IMR-90 (cell line): ENCODE data around the gene SHISA6. TPM values are rescaled to one million over a fixed set of nuclear protein-coding genes. Genes with fewer than 3 reads are reported as not detected.
A peak's percentile ranks its signal among the peaks of the same experiment; 100 is the strongest.

Experiments
- ATAC-seq: fragments of 200-7000 bp; cut with Tn5 transposase; 2 replicates; pipeline ENCODE4 v1.9.1; 2020; ENCODE audit warnings: low read depth, mild to moderate bottlenecking, moderate library complexity
- BruUV-seq: library from RNA; stranded (reverse); fragments of 400-500 nt; replicated peaks from 2 replicates; lab custom pipeline; 2021; lab: Mats Ljungman, UMichigan
- CTCF ChIA-PET: fragments of 300-600 bp; formaldehyde crosslinking; extraction: SDS; loops from one replicate; lab custom pipeline; 2021; ENCODE audit warnings: antibody characterized with exemption; lab: Yijun Ruan, JAX
- POLR2A ChIA-PET: fragments of 300-600 bp; sonication (Branson Sonifier 250); formaldehyde crosslinking; loops from one replicate; lab custom pipeline; 2022; ENCODE audit warnings: antibody characterized with exemption; ENCODE audit not compliant: unreplicated experiment; lab: Charles Lee
- DNase-seq: peaks from one replicate; pipeline ENCODE4 v3.0.0; 2013
- H2AFZ ChIP-seq: replicated peaks from 2 replicates; pipeline ENCODE3; 2013; ENCODE audit warnings: low read length, mild to moderate bottlenecking; ENCODE audit not compliant: poor library complexity
- H2AK5ac ChIP-seq: 2 replicates; pipeline ENCODE4 v1.6.1; 2013; ENCODE audit warnings: low read depth, low read length, inconsistent platforms
- H2AK9ac ChIP-seq: replicated peaks from 2 replicates; pipeline ENCODE3; 2013; ENCODE audit warnings: mild to moderate bottlenecking, low read depth, low read length, moderate library complexity; ENCODE audit not compliant: poor library complexity
- H2BK120ac ChIP-seq: 2 replicates; pipeline ENCODE4 v1.6.1; 2013; ENCODE audit warnings: low read depth, low read length, inconsistent platforms
- H2BK15ac ChIP-seq: 3 replicates; pipeline ENCODE4 v1.6.1; 2013; ENCODE audit warnings: low read depth, low read length, inconsistent platforms
- H2BK20ac ChIP-seq: 2 replicates; pipeline ENCODE4 v1.6.1; 2013; ENCODE audit warnings: low read depth, mild to moderate bottlenecking, inconsistent platforms, low read length, moderate library complexity
- H2BK5ac ChIP-seq: 2 replicates; pipeline ENCODE4 v1.6.1; 2013; ENCODE audit warnings: mild to moderate bottlenecking, low read depth, low read length, inconsistent platforms; ENCODE audit not compliant: poor library complexity, severe bottlenecking
- H3K14ac ChIP-seq: replicated peaks from 2 replicates; pipeline ENCODE4 v1.6.1; 2013; ENCODE audit warnings: low read depth, low read length, inconsistent platforms
- H3K18ac ChIP-seq: 2 replicates; pipeline ENCODE4 v1.6.1; 2013; ENCODE audit warnings: low read depth, low read length, control low read depth
- H3K23ac ChIP-seq: 2 replicates; pipeline ENCODE4 v1.6.1; 2013; ENCODE audit warnings: low read depth, low read length, inconsistent platforms
- H3K27ac ChIP-seq: 2 replicates; pipeline ENCODE4 v1.5.1; 2013; ENCODE audit warnings: mild to moderate bottlenecking, control low read depth, low read length; ENCODE audit not compliant: insufficient read depth
- H3K27me3 ChIP-seq: 2 replicates; pipeline ENCODE4 v1.6.1; 2013; ENCODE audit warnings: low read length; ENCODE audit not compliant: control insufficient read depth, insufficient read depth
- H3K36me3 ChIP-seq: 2 replicates; pipeline ENCODE4 v1.6.1; 2013; ENCODE audit warnings: low read length, mixed read lengths; ENCODE audit not compliant: control insufficient read depth, insufficient read depth
- H3K4ac ChIP-seq: 2 replicates; pipeline ENCODE4 v1.6.1; 2013; ENCODE audit warnings: low read depth, low read length, inconsistent platforms
- H3K4me1 ChIP-seq: 2 replicates; pipeline ENCODE4 v1.6.1; 2013; ENCODE audit warnings: low read length, mixed read lengths; ENCODE audit not compliant: control insufficient read depth, insufficient read depth
- H3K4me2 ChIP-seq: 2 replicates; pipeline ENCODE4 v1.6.1; 2013; ENCODE audit warnings: low read depth, mild to moderate bottlenecking, control low read depth, low read length, moderate library complexity
- H3K4me3 ChIP-seq: 2 replicates; pipeline ENCODE4 v1.5.1; 2013; ENCODE audit warnings: low read depth, mild to moderate bottlenecking, control low read depth, low read length, moderate library complexity; ENCODE audit not compliant: insufficient read depth
- H3K56ac ChIP-seq: 2 replicates; pipeline ENCODE4 v1.6.1; 2013; ENCODE audit warnings: low read length, inconsistent platforms; ENCODE audit not compliant: insufficient read depth; ENCODE audit errors: extremely low read depth
- H3K79me1 ChIP-seq, 2 experiments: 2 replicates each; pipeline ENCODE4 v1.6.1; 2013; ENCODE audit warnings: low read length in 2 of 2, inconsistent platforms in 1 of 2, low read depth in 1 of 2
- H3K9ac ChIP-seq: 2 replicates; pipeline ENCODE4 v1.6.1; 2013; ENCODE audit warnings: low read depth, low read length, control low read depth
- H3K9me1 ChIP-seq: 2 replicates; pipeline ENCODE4 v1.6.1; 2013; ENCODE audit warnings: low read length, inconsistent platforms; ENCODE audit not compliant: insufficient read depth
- H3K9me3 ChIP-seq: 2 replicates; pipeline ENCODE4 v1.6.1; 2013; ENCODE audit warnings: low read length; ENCODE audit not compliant: control insufficient read depth, insufficient read depth
- H4K20me1 ChIP-seq: 2 replicates; pipeline ENCODE4 v1.6.1; 2013; ENCODE audit warnings: low read length, inconsistent platforms; ENCODE audit not compliant: insufficient read depth
- H4K5ac ChIP-seq: 2 replicates; pipeline ENCODE4 v1.6.1; 2013; ENCODE audit warnings: mild to moderate bottlenecking, low read depth, low read length, control low read depth
- H4K8ac ChIP-seq, 2 experiments: 2 replicates each; pipeline ENCODE4 v1.6.1; 2013; ENCODE audit warnings: low read depth in 2 of 2, low read length in 2 of 2, control low read depth in 1 of 2, inconsistent platforms in 1 of 2
- H4K91ac ChIP-seq: 2 replicates; pipeline ENCODE4 v1.6.1; 2013; ENCODE audit warnings: low read depth, low read length, inconsistent platforms; ENCODE audit not compliant: insufficient read depth
- FOS ChIP-seq: fragments of 150-350 bp; IDR thresholded peaks from 2 replicates; pipeline ENCODE4 v1.6.1; 2016; ENCODE audit warnings: low read depth, low read length
- MAFK ChIP-seq: IDR thresholded peaks from 2 replicates; pipeline ENCODE4 v1.6.1; 2012; ENCODE audit warnings: low read depth, low read length, improper control_type of control experiment
- WGBS, 2 experiments: methylation state at CpG; one replicate each; pipeline versions ENCODE4 v1.1.5 to v1.1.7; 2013; ENCODE audit warnings: missing lambda C conversion rate in 2 of 2; ENCODE audit not compliant: insufficient read length in 1 of 2; ENCODE audit errors: extremely low coverage in 2 of 2; 5-methylcytosine and 5-hydroxymethylcytosine counted together
- dilution Hi-C: fragments of 300-500 bp; cut with HindIII; formaldehyde crosslinking; loops from one replicate; pipeline ENCODE4 v1.14.3; 2018; ENCODE audit warnings: low sequenced_read_pairs; ENCODE audit not compliant: unreplicated experiment
- in situ Hi-C: fragments of 300-500 bp; cut with MboI; formaldehyde crosslinking; loops from 3 replicates; pipeline ENCODE4 v1.14.3; 2019; ENCODE audit warnings: low sequenced_read_pairs, inconsistent platforms, mixed read lengths
- intact Hi-C: fragments of 100-400 bp; cut with micrococcal nuclease; formaldehyde crosslinking; loops from 2 replicates; pipeline ENCODE4 v1.10.0; 2022
- polyA plus RNA-seq, 3 experiments: library from polyadenylated mRNA; depleted of rRNA; stranded (reverse); fragments of >200 nt; gene quantifications; 2 replicates each; pipeline ENCODE4 v1.2.3, GENCODE V29; 2012; ENCODE audit warnings: low replicate concordance in 1 of 3
- total RNA-seq: library from RNA; depleted of rRNA; stranded (reverse); fragments of >200 nt; gene quantifications from 2 replicates; pipeline ENCODE4 v1.2.3, GENCODE V29; 2012

Gene SHISA6
- total and polyA plus RNA-seq, 2 of the 4 experiments (the other 2 are of a cell fraction), result not detected

DNA sequence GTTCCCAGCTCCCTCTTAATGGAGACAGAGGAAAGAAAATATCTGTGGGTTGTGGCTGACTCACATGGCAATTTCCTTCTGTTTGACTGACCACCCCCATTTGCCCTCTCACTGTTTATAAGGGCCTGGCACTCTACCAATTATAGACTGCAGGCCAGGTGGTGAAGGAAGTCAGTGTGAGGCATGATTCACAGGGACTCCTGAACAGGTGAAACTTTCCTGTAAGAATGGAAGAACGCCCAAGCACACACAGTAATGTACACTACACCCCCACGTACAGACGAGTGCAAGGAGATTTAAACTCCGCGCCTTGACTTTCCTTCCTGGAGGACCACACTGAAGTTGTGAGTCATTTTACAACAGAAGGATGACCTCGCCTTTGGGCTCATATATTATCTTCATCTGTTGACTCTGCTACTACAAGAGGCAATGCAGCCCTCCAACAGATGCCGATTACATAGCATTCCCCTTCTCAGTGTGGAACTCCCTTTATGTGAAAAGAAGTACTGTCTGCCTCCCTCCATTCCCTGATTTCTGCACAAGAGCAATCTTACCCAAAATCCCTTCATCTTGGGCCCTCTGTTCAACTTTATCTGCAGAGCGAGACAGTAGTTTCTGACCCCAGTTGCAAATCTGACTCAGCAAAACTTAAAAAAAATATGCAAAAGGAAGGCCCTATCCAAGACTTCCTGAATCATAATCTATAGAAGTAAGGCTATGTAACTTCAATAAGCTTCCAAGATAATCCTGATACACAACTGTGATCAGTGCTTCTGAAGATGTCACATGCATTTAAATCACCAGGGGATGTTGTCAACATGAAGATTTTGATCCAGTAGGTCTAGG is 163.6 kb downstream of the SHISA6 start:
- in situ Hi-C loops, result no loop called here

More for the DNA sequence above, 163.6 kb downstream of the SHISA6 start:
- H3K79me1 ChIP-seq, result no peaks in the 10 kb centered on the region
- H2AFZ ChIP-seq, result no peak overlapping the region
- no peak overlapping the region for H2AK5ac ChIP-seq
- H2AK9ac ChIP-seq, result no peak overlapping the region
- H2BK20ac ChIP-seq, result no peak overlapping the region
- H2BK5ac ChIP-seq, result no peak overlapping the region
- no peak overlapping the region for H3K23ac ChIP-seq
- H3K9me1 ChIP-seq, result no peaks in the 10 kb centered on the region
- H3K56ac ChIP-seq, result no peak overlapping the region
- TF ChIP-seq MAFK (peak; percentile 45; the same call in 1 of the 2 replicates), FOS (no peak)
- no peak overlapping the region for H4K91ac ChIP-seq
- H3K9ac ChIP-seq, result no peak overlapping the region
- ChIA-PET POLR2A (no interaction called here), CTCF (no interaction called here)
- no peak for ATAC-seq
- 67% methylated on average over 1 of the region's 8 CpGs; no CpG with 5 or more reads in 1 of the 2 experiments for WGBS, 2 experiments
- BruUV-seq, result no TSS peak
- no peak overlapping the region for H3K4ac ChIP-seq
- H3K4me1 ChIP-seq, result no peaks in the 10 kb centered on the region
- no peak overlapping the region for H4K5ac ChIP-seq
- H3K4me2 ChIP-seq, result no peak overlapping the region
- no peaks in the 10 kb centered on the region for H3K27me3 ChIP-seq
- H4K8ac ChIP-seq, result no peak overlapping the region
- H3K36me3 ChIP-seq, result no peaks in the 10 kb centered on the region
- H3K4me3 ChIP-seq, result no peak overlapping the region
- no peak overlapping the region for H2BK120ac ChIP-seq
- no peaks in the 10 kb centered on the region for H4K20me1 ChIP-seq
- H3K27ac ChIP-seq, result no peak overlapping the region
- peaks cover 27% of the 10 kb centered on the region for H3K9me3 ChIP-seq
- no peak overlapping the region for H3K18ac ChIP-seq
- dilution Hi-C loops (no loop called here), intact Hi-C loops (no loop called here)
- H2BK15ac ChIP-seq, result no peak overlapping the region
- no peak overlapping the region for H3K14ac ChIP-seq
- no peak for DNase-seq
